Neural cell (in vitro differentiated cells): ENCODE measurements around the gene RHCE.
"Not testable (repeated sequence)": the region's sequence is repeated elsewhere in the genome, so short reads cannot be mapped to it uniquely, and the experiment has no call there.

ENCODE experiments used
- EP300 ChIP-seq: fragments of 450-650 bp; conservative IDR thresholded peaks from 2 replicates; pipeline ENCODE4 v1.6.1; 2014; ENCODE audit warnings: antibody characterized with exemption, mild to moderate bottlenecking, moderate library complexity; ENCODE audit not compliant: poor library complexity, severe bottlenecking
- EZH2 ChIP-seq: fragments of 200-600, 300-800 bp; shearing (Covaris generic), sonication (generic); IDR thresholded peaks from 2 replicates; pipeline ENCODE4 v1.6.1; 2014; ENCODE audit warnings: antibody characterized with exemption, low read length, borderline replicate concordance, mild to moderate bottlenecking; ENCODE audit not compliant: insufficient read depth, poor library complexity, severe bottlenecking
- MXI1 ChIP-seq: fragments of 450-650 bp; conservative IDR thresholded peaks from 2 replicates; pipeline ENCODE4 v1.6.1; 2014; ENCODE audit warnings: antibody characterized with exemption, mild to moderate bottlenecking; ENCODE audit not compliant: poor library complexity, severe bottlenecking
- POLR2AphosphoS5 ChIP-seq: IDR thresholded peaks from 2 replicates; pipeline ENCODE4 v1.6.1; 2012
- RAD21 ChIP-seq: fragments of 450-650 bp; conservative IDR thresholded peaks from 2 replicates; pipeline ENCODE4 v1.6.1; 2014; ENCODE audit warnings: antibody characterized with exemption, mild to moderate bottlenecking, moderate library complexity
- SMC3 ChIP-seq: fragments of 450-650 bp; conservative IDR thresholded peaks from 2 replicates; pipeline ENCODE4 v1.6.1; 2014; ENCODE audit warnings: antibody characterized with exemption, mild to moderate bottlenecking, moderate library complexity; ENCODE audit not compliant: poor library complexity
- TAF1 ChIP-seq: IDR thresholded peaks from 2 replicates; pipeline ENCODE4 v1.6.1; 2012; ENCODE audit warnings: low read depth
- TF ChIP-seq, protein P1 (sequence below): IDR thresholded peaks from 2 replicates; pipeline ENCODE4 v1.6.1; 2012; ENCODE audit warnings: borderline replicate concordance
- TF ChIP-seq, protein P2 (sequence below): fragments of 450-650 bp; IDR thresholded peaks from 2 replicates; pipeline ENCODE4 v1.5.1; 2014; ENCODE audit warnings: antibody characterized with exemption, mild to moderate bottlenecking, moderate library complexity; ENCODE audit not compliant: poor library complexity, severe bottlenecking

DNA sequence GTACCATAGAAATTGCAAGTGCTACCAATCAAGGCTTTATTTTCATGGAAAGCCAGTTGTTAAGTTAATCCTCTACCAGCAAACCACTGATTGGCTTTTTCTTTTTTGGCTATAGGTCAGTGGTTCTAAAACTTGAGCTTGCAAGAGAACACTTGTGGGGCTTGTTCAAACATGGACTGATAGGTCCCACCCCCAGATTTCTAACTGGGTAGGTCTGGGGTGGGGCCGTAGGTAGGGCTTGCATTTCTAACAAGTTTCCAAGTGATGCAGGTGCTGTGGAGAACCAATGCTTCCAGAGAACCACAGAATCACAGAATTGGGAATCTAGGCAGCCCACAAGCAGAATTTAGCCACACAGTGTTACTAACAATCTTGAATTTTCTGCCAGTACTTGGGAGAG lies 36.8 kb downstream of the RHCE start:
- TF ChIP-seq EZH2, SMC3, POLR2AphosphoS5, EP300, TAF1, RAD21, MXI1: not testable (repeated sequence)
- TF ChIP-seq, protein P1, sequence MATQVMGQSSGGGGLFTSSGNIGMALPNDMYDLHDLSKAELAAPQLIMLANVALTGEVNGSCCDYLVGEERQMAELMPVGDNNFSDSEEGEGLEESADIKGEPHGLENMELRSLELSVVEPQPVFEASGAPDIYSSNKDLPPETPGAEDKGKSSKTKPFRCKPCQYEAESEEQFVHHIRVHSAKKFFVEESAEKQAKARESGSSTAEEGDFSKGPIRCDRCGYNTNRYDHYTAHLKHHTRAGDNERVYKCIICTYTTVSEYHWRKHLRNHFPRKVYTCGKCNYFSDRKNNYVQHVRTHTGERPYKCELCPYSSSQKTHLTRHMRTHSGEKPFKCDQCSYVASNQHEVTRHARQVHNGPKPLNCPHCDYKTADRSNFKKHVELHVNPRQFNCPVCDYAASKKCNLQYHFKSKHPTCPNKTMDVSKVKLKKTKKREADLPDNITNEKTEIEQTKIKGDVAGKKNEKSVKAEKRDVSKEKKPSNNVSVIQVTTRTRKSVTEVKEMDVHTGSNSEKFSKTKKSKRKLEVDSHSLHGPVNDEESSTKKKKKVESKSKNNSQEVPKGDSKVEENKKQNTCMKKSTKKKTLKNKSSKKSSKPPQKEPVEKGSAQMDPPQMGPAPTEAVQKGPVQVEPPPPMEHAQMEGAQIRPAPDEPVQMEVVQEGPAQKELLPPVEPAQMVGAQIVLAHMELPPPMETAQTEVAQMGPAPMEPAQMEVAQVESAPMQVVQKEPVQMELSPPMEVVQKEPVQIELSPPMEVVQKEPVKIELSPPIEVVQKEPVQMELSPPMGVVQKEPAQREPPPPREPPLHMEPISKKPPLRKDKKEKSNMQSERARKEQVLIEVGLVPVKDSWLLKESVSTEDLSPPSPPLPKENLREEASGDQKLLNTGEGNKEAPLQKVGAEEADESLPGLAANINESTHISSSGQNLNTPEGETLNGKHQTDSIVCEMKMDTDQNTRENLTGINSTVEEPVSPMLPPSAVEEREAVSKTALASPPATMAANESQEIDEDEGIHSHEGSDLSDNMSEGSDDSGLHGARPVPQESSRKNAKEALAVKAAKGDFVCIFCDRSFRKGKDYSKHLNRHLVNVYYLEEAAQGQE = not testable (repeated sequence)
- TF ChIP-seq, protein P2, sequence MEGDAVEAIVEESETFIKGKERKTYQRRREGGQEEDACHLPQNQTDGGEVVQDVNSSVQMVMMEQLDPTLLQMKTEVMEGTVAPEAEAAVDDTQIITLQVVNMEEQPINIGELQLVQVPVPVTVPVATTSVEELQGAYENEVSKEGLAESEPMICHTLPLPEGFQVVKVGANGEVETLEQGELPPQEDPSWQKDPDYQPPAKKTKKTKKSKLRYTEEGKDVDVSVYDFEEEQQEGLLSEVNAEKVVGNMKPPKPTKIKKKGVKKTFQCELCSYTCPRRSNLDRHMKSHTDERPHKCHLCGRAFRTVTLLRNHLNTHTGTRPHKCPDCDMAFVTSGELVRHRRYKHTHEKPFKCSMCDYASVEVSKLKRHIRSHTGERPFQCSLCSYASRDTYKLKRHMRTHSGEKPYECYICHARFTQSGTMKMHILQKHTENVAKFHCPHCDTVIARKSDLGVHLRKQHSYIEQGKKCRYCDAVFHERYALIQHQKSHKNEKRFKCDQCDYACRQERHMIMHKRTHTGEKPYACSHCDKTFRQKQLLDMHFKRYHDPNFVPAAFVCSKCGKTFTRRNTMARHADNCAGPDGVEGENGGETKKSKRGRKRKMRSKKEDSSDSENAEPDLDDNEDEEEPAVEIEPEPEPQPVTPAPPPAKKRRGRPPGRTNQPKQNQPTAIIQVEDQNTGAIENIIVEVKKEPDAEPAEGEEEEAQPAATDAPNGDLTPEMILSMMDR = not testable (repeated sequence)
